Heart right ventricle (tissue), 16 donors: Measurements from ENCODE around the gene PLCB4. TPM values are rescaled to one million over a fixed set of nuclear protein-coding genes. Genes with fewer than 3 reads are reported as not detected.

ENCODE experiments used
- ATAC-seq, 8 donors: fragments of 200-7000 bp; cut with Tn5 transposase; one replicate each; pipeline ENCODE4 v1.9.1; 2020; ENCODE audit warnings: mild to moderate bottlenecking in 8 of 8, moderate library complexity in 8 of 8, moderate number of reproducible peaks in 1 of 8
- DNase-seq, 2 donors: peaks; one replicate each; pipeline ENCODE4 v3.0.0-alpha.2; 2020
- H3K27ac ChIP-seq, 10 donors: fragments of 200-600 bp; sonication (generic) in 2 of 10; one replicate each; pipeline versions ENCODE4 v1.5.0 to v1.8.0; 2020 to 2022; ENCODE audit warnings: mild to moderate bottlenecking in 3 of 10
- H3K27me3 ChIP-seq, 7 donors: fragments of 200-600 bp; one replicate each; pipeline ENCODE4 v1.8.0; 2021 to 2022; ENCODE audit warnings: mild to moderate bottlenecking in 2 of 7
- H3K36me3 ChIP-seq, 9 donors: fragments of 200-600 bp; sonication (generic) in 1 of 9; one replicate each; pipeline versions ENCODE4 v1.5.0 to v1.8.0; 2020 to 2022; ENCODE audit warnings: mild to moderate bottlenecking in 2 of 9
- H3K4me1 ChIP-seq, 9 donors: fragments of 200-600 bp; sonication (generic) in 1 of 9; one replicate each; pipeline versions ENCODE4 v1.5.0 to v1.8.0; 2020 to 2022; ENCODE audit warnings: mild to moderate bottlenecking in 4 of 9
- H3K4me3 ChIP-seq, 10 donors: fragments of 200-600 bp; sonication (generic) in 2 of 10; one replicate each; pipeline versions ENCODE4 v1.5.0 to v1.8.0; 2020 to 2022; ENCODE audit warnings: mild to moderate bottlenecking in 7 of 10, moderate library complexity in 2 of 10
- H3K9me3 ChIP-seq, 11 donors: fragments of 200-600 bp in 10 of 11; sonication (generic) in 2 of 11; one replicate each; pipeline versions ENCODE4 v1.5.0 to v1.8.0; 2013 to 2022; ENCODE audit warnings: mild to moderate bottlenecking in 2 of 11, control low read depth in 1 of 11, moderate library complexity in 1 of 11
- WGBS, 2 donors: extraction: QIAGEN DNeasy Blood & Tissue Kit; methylation state at CpG; one replicate each; pipeline ENCODE4 v1.1.7; 2013; ENCODE audit warnings: inconsistent platforms in 1 of 2; 5-methylcytosine and 5-hydroxymethylcytosine counted together
- intact Hi-C, 10 donors: fragments of 100-400 bp; cut with DNase I; formaldehyde crosslinking; loops; one replicate each; pipeline versions ENCODE4 v1.11.1 to v1.14.2; 2022
- polyA plus RNA-seq, 2 donors: library from polyadenylated mRNA; stranded (reverse); fragments of 200-250 nt; gene quantifications; one replicate each; pipeline ENCODE4 v1.2.3, GENCODE V29; 2013
- total RNA-seq, 10 donors: library from RNA; stranded (reverse); fragmentation: NEBNext Ultra II Directional in 3 of 10; extraction: Animal tissue kit (Norgen Biotek cat#: 25700) in 3 of 10; gene quantifications; one replicate each; pipeline versions ENCODE4 v1.2.1 to v1.2.4, GENCODE V29; 2021 to 2023
- TF ChIP-seq, protein P1 (sequence below), 9 donors: fragments of 200-600 bp; sonication (generic) in 2 of 9; IDR thresholded peaks; one replicate each; pipeline versions ENCODE4 v1.5.0 to v1.8.0; 2021 to 2022; ENCODE audit warnings: antibody characterized with exemption in 9 of 9, mild to moderate bottlenecking in 5 of 9, moderate library complexity in 1 of 9
- donor health status: Arrhythmogenic right ventricular cardiomyopathy.
- donor health status: ischemic (EF 13 %, LVEDD 7.1; RV severe dilation, severe dysfunction).
- donor health status: healthy with polysubstance abuse.
- donor health status: DM: no; HTN: yes; CAD: no.
- donor health status: DM: no; HTN: no; CAD: no.
- donor health status: ischemic (EF 25% LVEDD 6.9; RV normal size, moderate dysfunction).
- donor health status: ischemic (EF 25% LVEDD 5.7; RV mildly dilated, moderate dysfunction).
- donor health status: healthy.
- donor health status: DM: yes; HTN: yes; CAD: no.
- donor health status: Ischemic cardiomyopathy.
- donor health status: ischemic (EF 35%, LVEDD 5.7; RV mildly dilated, moderate dysfunction).
- donor health status: nonischemic (EF 11% LVEDD 7.7; RV severe dilation, severe dysfunction).
- donor health status: DM: yes; HTN: yes; CAD: no.
- donor health status: PGD.
- donor health status: ischemic (EF 29% LVEDD 5.4; RV normal size, mild dysfunction).
- donor health status: nonischemic (EF 23%, LVEDD 6.1; RV moderate dilation, normal function).

Gene PLCB4
- total and polyA plus RNA-seq, 12 donors = 3.6 to 33.3 (median 28.4) TPM

DNA sequence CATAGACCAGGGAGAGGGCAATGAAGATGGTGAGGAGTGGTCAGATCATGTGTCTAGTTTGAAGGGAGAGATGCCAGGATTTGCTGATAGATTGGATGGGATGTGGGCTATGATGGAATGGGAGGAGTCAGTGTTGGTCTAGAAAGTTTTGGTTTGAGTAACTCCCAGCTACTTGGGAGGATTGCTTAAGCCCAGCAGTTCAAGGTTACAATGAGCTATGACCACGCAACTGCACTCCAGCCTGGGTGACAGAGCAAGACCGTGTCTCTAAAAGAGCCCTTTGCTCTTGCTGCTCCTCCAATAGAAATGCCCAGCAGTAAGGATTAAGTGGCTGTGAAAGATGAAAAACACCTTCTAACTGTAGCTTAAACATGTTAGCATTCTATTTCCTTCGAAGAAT lies 427.3 kb downstream of the PLCB4 start:
- TF ChIP-seq, protein P1, sequence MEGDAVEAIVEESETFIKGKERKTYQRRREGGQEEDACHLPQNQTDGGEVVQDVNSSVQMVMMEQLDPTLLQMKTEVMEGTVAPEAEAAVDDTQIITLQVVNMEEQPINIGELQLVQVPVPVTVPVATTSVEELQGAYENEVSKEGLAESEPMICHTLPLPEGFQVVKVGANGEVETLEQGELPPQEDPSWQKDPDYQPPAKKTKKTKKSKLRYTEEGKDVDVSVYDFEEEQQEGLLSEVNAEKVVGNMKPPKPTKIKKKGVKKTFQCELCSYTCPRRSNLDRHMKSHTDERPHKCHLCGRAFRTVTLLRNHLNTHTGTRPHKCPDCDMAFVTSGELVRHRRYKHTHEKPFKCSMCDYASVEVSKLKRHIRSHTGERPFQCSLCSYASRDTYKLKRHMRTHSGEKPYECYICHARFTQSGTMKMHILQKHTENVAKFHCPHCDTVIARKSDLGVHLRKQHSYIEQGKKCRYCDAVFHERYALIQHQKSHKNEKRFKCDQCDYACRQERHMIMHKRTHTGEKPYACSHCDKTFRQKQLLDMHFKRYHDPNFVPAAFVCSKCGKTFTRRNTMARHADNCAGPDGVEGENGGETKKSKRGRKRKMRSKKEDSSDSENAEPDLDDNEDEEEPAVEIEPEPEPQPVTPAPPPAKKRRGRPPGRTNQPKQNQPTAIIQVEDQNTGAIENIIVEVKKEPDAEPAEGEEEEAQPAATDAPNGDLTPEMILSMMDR (IDR thresholded peaks at IDR 0.05) = no peak
- intact Hi-C loops = no loop called here
- no peak for DNase-seq

GRCh38 chr20:9498322-9498721 lies 429.4 kb downstream of the PLCB4 start:
- TF ChIP-seq, protein P1 (IDR thresholded peaks at IDR 0.05) = no peak
- intact Hi-C loops = no loop called here
- H3K4me3 ChIP-seq = no peak overlapping the region
- H3K9me3 ChIP-seq = no peaks in the 10 kb centered on the region
- H3K27me3 ChIP-seq = no peaks in the 10 kb centered on the region
- 75 to 90% methylated on average over 4 of the region's 4 CpGs for WGBS, 2 donors
- H3K4me1 ChIP-seq = peaks cover 0 to 11% (median 0%) of the 10 kb centered on the region in 9 donors
- H3K36me3 ChIP-seq = no peaks in the 10 kb centered on the region
- no peak overlapping the region for H3K27ac ChIP-seq
- ATAC-seq (no peak), DNase-seq (no peak)

More for the DNA sequence above, 427.3 kb downstream of the PLCB4 start:
- Histone ChIP-seq H3K4me1 (peaks cover 0 to 11% (median 0%) of the 10 kb centered on the region in 9 donors), H3K27ac (no peak overlapping the region), H3K36me3 (no peaks in the 10 kb centered on the region), H3K9me3 (no peaks in the 10 kb centered on the region), H3K4me3 (no peak overlapping the region), H3K27me3 (no peaks in the 10 kb centered on the region)
- 91 to 92% methylated on average over 3 of the region's 3 CpGs for WGBS, 2 donors
- no peak for ATAC-seq

- ATAC-seq = no peak
- intact Hi-C loops = no loop called here
- WGBS, 2 donors = 87 to 89% methylated on average over 5 of the region's 5 CpGs
- TF ChIP-seq, protein P1 (IDR thresholded peaks at IDR 0.05) = no peak
- no peaks in the 10 kb centered on the region for H3K36me3 ChIP-seq
- no peaks in the 10 kb centered on the region for H3K9me3 ChIP-seq
- H3K4me1 ChIP-seq = peaks cover 0 to 11% (median 0%) of the 10 kb centered on the region in 9 donors
- H3K27ac ChIP-seq = no peak overlapping the region
- no peak for DNase-seq
- no peaks in the 10 kb centered on the region for H3K27me3 ChIP-seq
- no peak overlapping the region for H3K4me3 ChIP-seq
Measured at GRCh38 chr20:9499126-9499899, 430.4 kb downstream of the PLCB4 start.

GRCh38 chr20:9500121-9500520 lies 431.2 kb downstream of the PLCB4 start:
- DNase-seq (no peak), ATAC-seq (peak in 4 of 8 donors; percentile 12 to 59 (median 52))
- Histone ChIP-seq H3K9me3 (no peaks in the 10 kb centered on the region), H3K36me3 (no peaks in the 10 kb centered on the region), H3K27ac (no peak overlapping the region), H3K4me3 (no peak overlapping the region), H3K4me1 (peaks cover 0 to 11% (median 0%) of the 10 kb centered on the region in 9 donors), H3K27me3 (peaks cover 0 to 6% (median 5%) of the 10 kb centered on the region in 7 donors)
- TF ChIP-seq, protein P1 (IDR thresholded peaks at IDR 0.05) = no peak
- WGBS, 2 donors = 43 to 50% methylated on average over 2 of the region's 2 CpGs
- intact Hi-C loops = no loop called here
